D721Med (cell line): ENCODE data around the gene YWHAE.
"Not testable (repeated sequence)": the region's sequence is repeated elsewhere in the genome, so short reads cannot be mapped to it uniquely, and the experiment has no call there.

Experiments
- DNase-seq: peaks from one replicate; pipeline ENCODE4 v3.0.0; 2011; ENCODE audit warnings: low spot score; ENCODE audit not compliant: insufficient read length
- FAIRE-seq: peaks from 2 replicates; lab custom pipeline; 2011; peaks lifted over from hg19 to GRCh38; lab: Jason Lieb, UNC
- CTCF ChIP-seq: IDR thresholded peaks from 2 replicates; pipeline ENCODE4 v1.5.1; 2012; ENCODE audit warnings: mild to moderate bottlenecking, control low read depth; ENCODE audit not compliant: insufficient read depth; ENCODE audit errors: missing control alignments

Gene YWHAE

GRCh38 chr17:1399679-1400512 lies at the start of gene YWHAE:
YWHAE (minus strand) TSS chr17:1400222; CDS start chr17:1400110, 112 bp downstream.
- FAIRE-seq: no peak

GRCh38 chr17:1449412-1449967 lies 49.5 kb upstream of the YWHAE start:
- no peak for DNase-seq
- no peak for TF ChIP-seq CTCF
- no peak for FAIRE-seq

More at GRCh38 chr17:1399679-1400512, at the start of gene YWHAE:
- DNase-seq: peak; percentile 86
- no peak for TF ChIP-seq CTCF

- TF ChIP-seq CTCF: no peak
- DNase-seq (no peak), FAIRE-seq (no peak)
These were observed 47.0 kb upstream of the YWHAE start for GRCh38 chr17:1447052-1447451.

- no peak for FAIRE-seq
- no peak for TF ChIP-seq CTCF
- no peak for DNase-seq
These were observed 46.2 kb upstream of the YWHAE start for GRCh38 chr17:1446201-1446600.

- not testable (repeated sequence) for DNase-seq, FAIRE-seq
These were observed 45.7 kb upstream of the YWHAE start for GRCh38 chr17:1445695-1446094.

- DNase-seq, FAIRE-seq: not testable (repeated sequence)
These were observed 42.7 kb upstream of the YWHAE start for GRCh38 chr17:1442721-1443120.

GRCh38 chr17:1442187-1442586 lies 42.2 kb upstream of the YWHAE start:
- no peak for TF ChIP-seq CTCF
- DNase-seq (no peak), FAIRE-seq (no peak)

- DNase-seq (no peak), FAIRE-seq (no peak)
- TF ChIP-seq CTCF: no peak
These were observed 40.9 kb upstream of the YWHAE start for GRCh38 chr17:1440921-1441320.
